Stomach (tissue), 9 donors: ENCODE data around the gene PHF21A. TPM values are rescaled to one million over a fixed set of nuclear protein-coding genes. Genes with fewer than 3 reads are reported as not detected.

Experiments used
- DNase-seq, 2 donors: peaks; one replicate each; pipeline versions ENCODE4 v3.0.0 to v3.0.0-alpha.2; 2013 to 2019
- H3K27ac ChIP-seq, 5 donors: fragments of 200-600 bp in 4 of 5; sonication (generic) in 4 of 5; one replicate each; pipeline ENCODE4 v1.5.1; 2013 to 2019; ENCODE audit warnings: mild to moderate bottlenecking in 1 of 5, moderate library complexity in 1 of 5
- H3K27me3 ChIP-seq, 3 donors: fragments of 200-600 bp; sonication (generic); one replicate each; pipeline ENCODE4 v1.5.1; 2017 to 2019; ENCODE audit warnings: mixed run types in 1 of 3
- H3K36me3 ChIP-seq, 4 donors: fragments of 200-600 bp; sonication (generic); 1 replicate in 3 of 4; 2 replicates in 1 of 4; pipeline ENCODE4 v1.5.1; 2016 to 2019
- H3K4me1 ChIP-seq, 4 donors: fragments of 200-600 bp; sonication (generic); one replicate each; pipeline ENCODE4 v1.5.1; 2016 to 2019
- H3K4me3 ChIP-seq, 4 donors: fragments of 200-600 bp; sonication (generic) in 3 of 4; one replicate each; pipeline ENCODE4 v1.5.1; 2016 to 2019; ENCODE audit warnings: mild to moderate bottlenecking in 1 of 4
- H3K9me3 ChIP-seq, 4 donors: fragments of 200-600 bp; sonication (generic); one replicate each; pipeline ENCODE4 v1.5.1; 2016 to 2019
- CTCF ChIP-seq, 7 experiments: fragments of 450-650 bp in 4 of 7; fragments of 200-600 bp in 3 of 7; sonication (generic) in 3 of 7; IDR thresholded peaks; one replicate each; pipeline ENCODE4 v1.5.1; 2016 to 2019; ENCODE audit warnings: antibody characterized with exemption in 7 of 7, control low read depth in 2 of 7, mild to moderate bottlenecking in 1 of 7
- EP300 ChIP-seq: sonication (generic); formaldehyde crosslinking; IDR thresholded peaks from one replicate; pipeline ENCODE4 v1.6.1; 2017; ENCODE audit warnings: antibody characterized with exemption
- POLR2A ChIP-seq, 4 donors: fragments of 450-650 bp; IDR thresholded peaks; one replicate each; pipeline ENCODE4 v1.6.1; 2016; ENCODE audit warnings: antibody characterized with exemption in 4 of 4, control low read depth in 2 of 4, mild to moderate bottlenecking in 1 of 4, moderate library complexity in 1 of 4
- POLR2AphosphoS5 ChIP-seq, 3 donors: sonication (generic); formaldehyde crosslinking; IDR thresholded peaks; one replicate each; pipeline ENCODE4 v1.6.1; 2016; ENCODE audit warnings: antibody characterized with exemption in 3 of 3
- WGBS, 5 donors: extraction: QIAGEN DNeasy Blood & Tissue Kit in 3 of 5; methylation state at CpG; one replicate each; pipeline versions ENCODE4 v1.1.5 to v1.1.7; 2013 to 2018; 5-methylcytosine and 5-hydroxymethylcytosine counted together
- intact Hi-C: fragments of 100-400 bp; cut with DNase I; formaldehyde crosslinking; loops from one replicate; pipeline ENCODE4 v1.15.1; 2023; ENCODE audit warnings: low total_unique reads
- polyA plus RNA-seq, 3 donors: library from polyadenylated mRNA; stranded (reverse); fragments of 200-250 nt; gene quantifications; one replicate each; pipeline ENCODE4 v1.2.3, GENCODE V29; 2013
- total RNA-seq, 5 donors: library from RNA; depleted of rRNA; stranded (reverse); fragments of >200 nt; gene quantifications; one replicate each; pipeline versions ENCODE4 v1.1.0 to v1.2.3, GENCODE V29; 2014 to 2016
- donor health status: healthy with polysubstance abuse.
- donor health status: Bipolar disorder and iron deficiency.
- donor health status: healthy.

PHF21A gene
- total and polyA plus RNA-seq, 8 donors, result 6.1 to 67.0 (median 18.6) TPM

- H3K36me3 ChIP-seq, result peaks cover 1 to 7% (median 5%) of the 10 kb centered on the region in 4 donors
- peaks cover 0 to 41% (median 20%) of the 10 kb centered on the region in 3 donors for H3K27me3 ChIP-seq
- H3K4me1 ChIP-seq, result peaks cover 33 to 66% (median 56%) of the 10 kb centered on the region in 4 donors
- WGBS, 5 donors, result 59 to 80% (median 72%) methylated on average over 6 of the region's 6 CpGs
- no peak for DNase-seq
- TF ChIP-seq POLR2A (IDR thresholded peaks at IDR 0.05) (no peak), EP300 (no peak), POLR2AphosphoS5 (IDR thresholded peaks at IDR 0.05) (no peak), CTCF (IDR thresholded peaks at IDR 0.05) (no peak)
- H3K4me3 ChIP-seq, result no peak overlapping the region
- H3K27ac ChIP-seq, result peak overlapping the region; percentile 86 to 96 (median 87)
- intact Hi-C loops, result no loop called here
- no peaks in the 10 kb centered on the region for H3K9me3 ChIP-seq
Measured at GRCh38 chr11:45920531-45921477, 200.4 kb downstream of the PHF21A start.

- peak overlapping the region; percentile 86 to 96 (median 87) for H3K27ac ChIP-seq
- H3K4me3 ChIP-seq, result no peak overlapping the region
- peak in 1 of 2 donors; percentile 81 for DNase-seq
- TF ChIP-seq EP300, result no peak
- TF ChIP-seq POLR2AphosphoS5 (IDR thresholded peaks at IDR 0.05), result no peak
- no peak for TF ChIP-seq POLR2A (IDR thresholded peaks at IDR 0.05)
- TF ChIP-seq CTCF (IDR thresholded peaks at IDR 0.05), result no peak
- 49 to 62% (median 58%) methylated on average over 12 to 13 of the region's 13 CpGs for WGBS, 5 donors
- peaks cover 33 to 71% (median 60%) of the 10 kb centered on the region in 4 donors for H3K4me1 ChIP-seq
- peaks cover 10 to 15% (median 14%) of the 10 kb centered on the region in 4 donors for H3K36me3 ChIP-seq
- H3K9me3 ChIP-seq, result no peaks in the 10 kb centered on the region
- intact Hi-C loops, result no loop called here
- H3K27me3 ChIP-seq, result peaks cover 0 to 35% (median 20%) of the 10 kb centered on the region in 3 donors
Measured at GRCh38 chr11:45919806-45920530, 201.3 kb downstream of the PHF21A start.

- Histone ChIP-seq H3K27ac (peak overlapping the region; percentile 38 to 96 (median 87)), H3K9me3 (no peaks in the 10 kb centered on the region), H3K4me3 (peak overlapping the region; percentile 71 to 92 (median 90)), H3K27me3 (peaks cover 0 to 27% (median 20%) of the 10 kb centered on the region in 3 donors), H3K36me3 (peaks cover 18 to 23% (median 22%) of the 10 kb centered on the region in 4 donors), H3K4me1 (peaks cover 33 to 75% (median 60%) of the 10 kb centered on the region in 4 donors)
- no peak for DNase-seq
- WGBS, 5 donors, result 63 to 70% (median 67%) methylated on average over 7 of the region's 7 CpGs
- TF ChIP-seq CTCF (IDR thresholded peaks at IDR 0.05) (no peak), POLR2AphosphoS5 (IDR thresholded peaks at IDR 0.05) (no peak), EP300 (no peak), POLR2A (IDR thresholded peaks at IDR 0.05) (no peak)
- intact Hi-C loops, result no loop called here
Measured at GRCh38 chr11:45918962-45919675, 202.1 kb downstream of the PHF21A start.
